Measurements from ENCODE around the gene UBALD2.
"Not testable (repeated sequence)": the region's sequence is repeated elsewhere in the genome, so short reads cannot be mapped to it uniquely, and the experiment has no call there.

UBALD2 gene

GRCh38 chr17:76265624-76266243 is 586 bp downstream of the UBALD2 start:
- peak; percentile 37 to 54 (median 41) for DNase-seq
- no peaks in the 10 kb centered on the region for H3K27me3 ChIP-seq (replicated peaks; ENCODE audit: control insufficient read depth, insufficient read depth, low read length, poor library complexity, severe bottlenecking)

GRCh38 chr17:76266244-76266938 is 1.2 kb downstream of the UBALD2 start:
- H3K4me3 ChIP-seq (ENCODE audit: insufficient read depth, low read depth, low read length, poor library complexity, severe bottlenecking), result peak overlapping the region; percentile 83
- peaks cover 16% of the 10 kb centered on the region for H3K36me3 ChIP-seq (ENCODE audit: control insufficient read depth, insufficient read depth, low read length)
- peak overlapping the region; percentile 86 for H3K27ac ChIP-seq (ENCODE audit: insufficient read depth, low read length, poor library complexity, severe bottlenecking)
- H3K9me3 ChIP-seq (ENCODE audit: control insufficient read depth, low read length), result no peaks in the 10 kb centered on the region
- no peak for DNase-seq
- no peaks in the 10 kb centered on the region for H3K27me3 ChIP-seq (replicated peaks; ENCODE audit: control insufficient read depth, insufficient read depth, low read length, poor library complexity, severe bottlenecking)
- peaks cover 48% of the 10 kb centered on the region for H3K4me1 ChIP-seq (ENCODE audit: control insufficient read depth, insufficient read depth, low read length, poor library complexity, severe bottlenecking)

More at GRCh38 chr17:76265624-76266243, 586 bp downstream of the UBALD2 start:
- peaks cover 14% of the 10 kb centered on the region for H3K36me3 ChIP-seq (ENCODE audit: control insufficient read depth, insufficient read depth, low read length)
- H3K27ac ChIP-seq (ENCODE audit: insufficient read depth, low read length, poor library complexity, severe bottlenecking), result peak overlapping the region; percentile 86
- peak overlapping the region; percentile 83 for H3K4me3 ChIP-seq (ENCODE audit: insufficient read depth, low read depth, low read length, poor library complexity, severe bottlenecking)
- H3K9me3 ChIP-seq (ENCODE audit: control insufficient read depth, low read length), result no peaks in the 10 kb centered on the region
- H3K4me1 ChIP-seq (ENCODE audit: control insufficient read depth, insufficient read depth, low read length, poor library complexity, severe bottlenecking), result peaks cover 41% of the 10 kb centered on the region

DNA sequence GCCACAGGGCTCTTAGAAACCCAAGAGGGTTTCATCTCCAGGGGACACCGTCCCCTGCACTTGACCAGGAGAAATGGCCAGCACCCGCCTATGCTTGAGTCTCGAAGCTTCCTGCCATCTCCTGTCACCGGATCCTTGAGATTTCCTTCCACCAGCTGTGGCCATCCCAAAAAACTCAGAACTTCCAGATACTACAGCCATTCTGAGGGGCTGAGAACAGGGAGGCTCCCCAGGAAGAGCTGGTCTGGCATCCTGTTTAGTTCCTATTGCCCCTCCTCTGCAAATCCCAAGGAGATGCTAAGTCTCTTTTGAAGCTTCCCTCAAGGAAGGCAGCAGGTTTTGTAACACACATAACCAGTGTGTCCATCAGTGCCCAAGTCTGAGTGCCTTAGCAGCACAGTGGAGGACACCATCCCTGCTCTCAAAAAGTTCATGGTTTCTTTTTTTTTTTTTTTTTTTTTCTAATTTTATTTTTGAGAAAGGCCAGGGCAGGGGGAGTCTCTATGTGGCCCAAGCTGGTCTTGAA is 2.0 kb downstream of the UBALD2 start:
- H3K27ac ChIP-seq (ENCODE audit: insufficient read depth, low read length, poor library complexity, severe bottlenecking), result peak overlapping the region; percentile 86
- H3K9me3 ChIP-seq (ENCODE audit: control insufficient read depth, low read length), result no peaks in the 10 kb centered on the region
- peaks cover 54% of the 10 kb centered on the region for H3K4me1 ChIP-seq (ENCODE audit: control insufficient read depth, insufficient read depth, low read length, poor library complexity, severe bottlenecking)
- H3K4me3 ChIP-seq (ENCODE audit: insufficient read depth, low read depth, low read length, poor library complexity, severe bottlenecking), result peak overlapping the region; percentile 83
- peaks cover 16% of the 10 kb centered on the region for H3K36me3 ChIP-seq (ENCODE audit: control insufficient read depth, insufficient read depth, low read length)
- no peak for DNase-seq
- H3K27me3 ChIP-seq (replicated peaks; ENCODE audit: control insufficient read depth, insufficient read depth, low read length, poor library complexity, severe bottlenecking), result no peaks in the 10 kb centered on the region

- DNase-seq; H3K9me3 ChIP-seq (ENCODE audit: control insufficient read depth, low read length); H3K27me3 ChIP-seq (replicated peaks; ENCODE audit: control insufficient read depth, insufficient read depth, low read length, poor library complexity, severe bottlenecking): not testable (repeated sequence)
- H3K4me1 ChIP-seq (ENCODE audit: control insufficient read depth, insufficient read depth, low read length, poor library complexity, severe bottlenecking), result peaks cover 57% of the 10 kb centered on the region
- peaks cover 16% of the 10 kb centered on the region for H3K36me3 ChIP-seq (ENCODE audit: control insufficient read depth, insufficient read depth, low read length)
- peak overlapping the region; percentile 36 for H3K4me3 ChIP-seq (ENCODE audit: insufficient read depth, low read depth, low read length, poor library complexity, severe bottlenecking)
- peak overlapping the region; percentile 86 for H3K27ac ChIP-seq (ENCODE audit: insufficient read depth, low read length, poor library complexity, severe bottlenecking)
These were observed 2.4 kb downstream of the UBALD2 start for GRCh38 chr17:76267581-76268001.

- peaks cover 61% of the 10 kb centered on the region for H3K4me1 ChIP-seq (ENCODE audit: control insufficient read depth, insufficient read depth, low read length, poor library complexity, severe bottlenecking)
- H3K4me3 ChIP-seq (ENCODE audit: insufficient read depth, low read depth, low read length, poor library complexity, severe bottlenecking), result peak overlapping the region; percentile 36
- H3K27me3 ChIP-seq (replicated peaks; ENCODE audit: control insufficient read depth, insufficient read depth, low read length, poor library complexity, severe bottlenecking), result no peaks in the 10 kb centered on the region
- peak; percentile 60 to 70 (median 61) for DNase-seq
- peak overlapping the region; percentile 86 for H3K27ac ChIP-seq (ENCODE audit: insufficient read depth, low read length, poor library complexity, severe bottlenecking)
- no peaks in the 10 kb centered on the region for H3K9me3 ChIP-seq (ENCODE audit: control insufficient read depth, low read length)
- peaks cover 16% of the 10 kb centered on the region for H3K36me3 ChIP-seq (ENCODE audit: control insufficient read depth, insufficient read depth, low read length)
These were observed 3.0 kb downstream of the UBALD2 start for GRCh38 chr17:76268015-76268749.

DNA sequence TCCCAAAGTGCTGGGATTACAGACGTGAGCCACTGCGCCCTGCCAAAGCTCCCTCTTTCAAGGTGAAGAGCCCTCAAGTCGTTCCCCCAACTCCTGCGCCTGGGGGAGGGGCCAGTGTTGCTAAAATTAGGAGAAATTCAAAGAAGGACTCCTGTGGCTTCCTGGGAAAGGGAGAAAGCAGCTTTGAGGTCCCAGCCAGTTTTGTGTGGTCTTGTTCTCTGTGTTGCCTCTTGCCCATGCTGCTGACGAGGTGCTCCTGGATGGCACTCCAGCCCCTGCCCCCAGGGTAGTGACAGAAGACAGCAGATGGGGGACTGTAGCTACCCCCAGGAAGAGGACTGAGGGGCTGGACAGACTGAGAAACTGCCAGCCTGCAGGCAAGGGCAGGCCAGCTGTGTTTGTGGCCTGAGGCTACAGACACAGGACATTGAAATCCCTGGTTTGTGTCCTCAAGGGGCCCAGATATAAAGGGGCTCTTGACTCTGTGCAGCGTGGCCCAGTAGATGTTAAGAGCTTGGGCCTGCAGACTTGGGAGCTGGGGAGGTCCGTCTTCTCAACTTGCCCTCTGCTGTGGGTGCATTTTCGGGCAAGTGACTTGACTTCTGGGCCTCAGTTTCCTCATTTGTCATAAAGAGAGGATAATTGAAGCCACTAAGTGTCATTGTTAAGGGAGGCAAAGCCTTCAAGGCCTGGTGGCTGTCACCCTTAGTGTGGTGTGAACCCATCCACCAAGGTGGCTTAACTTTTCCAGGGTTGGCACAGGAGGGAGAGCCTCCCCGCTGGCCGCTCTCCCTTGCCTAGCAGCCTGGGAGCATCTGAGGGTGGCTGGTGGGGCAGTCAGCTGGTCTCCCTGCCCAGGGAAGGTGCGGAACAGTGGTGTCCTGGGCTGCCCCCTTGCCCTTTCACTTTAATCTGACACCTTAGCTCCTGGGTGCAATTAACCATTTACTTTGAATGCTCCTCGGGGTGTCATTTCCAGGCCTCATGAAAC is 4.1 kb downstream of the UBALD2 start:
- H3K36me3 ChIP-seq (ENCODE audit: control insufficient read depth, insufficient read depth, low read length), result peaks cover 16% of the 10 kb centered on the region
- no peaks in the 10 kb centered on the region for H3K27me3 ChIP-seq (replicated peaks; ENCODE audit: control insufficient read depth, insufficient read depth, low read length, poor library complexity, severe bottlenecking)
- no peaks in the 10 kb centered on the region for H3K9me3 ChIP-seq (ENCODE audit: control insufficient read depth, low read length)
- DNase-seq, result no peak
- H3K4me3 ChIP-seq (ENCODE audit: insufficient read depth, low read depth, low read length, poor library complexity, severe bottlenecking), result no peak overlapping the region
- H3K4me1 ChIP-seq (ENCODE audit: control insufficient read depth, insufficient read depth, low read length, poor library complexity, severe bottlenecking), result peaks cover 72% of the 10 kb centered on the region
- H3K27ac ChIP-seq (ENCODE audit: insufficient read depth, low read length, poor library complexity, severe bottlenecking), result peak overlapping the region; percentile 86

- no peak for DNase-seq
- H3K36me3 ChIP-seq (ENCODE audit: control insufficient read depth, insufficient read depth, low read length), result peaks cover 16% of the 10 kb centered on the region
These were observed 5.0 kb downstream of the UBALD2 start for GRCh38 chr17:76270127-76270592.

DNA sequence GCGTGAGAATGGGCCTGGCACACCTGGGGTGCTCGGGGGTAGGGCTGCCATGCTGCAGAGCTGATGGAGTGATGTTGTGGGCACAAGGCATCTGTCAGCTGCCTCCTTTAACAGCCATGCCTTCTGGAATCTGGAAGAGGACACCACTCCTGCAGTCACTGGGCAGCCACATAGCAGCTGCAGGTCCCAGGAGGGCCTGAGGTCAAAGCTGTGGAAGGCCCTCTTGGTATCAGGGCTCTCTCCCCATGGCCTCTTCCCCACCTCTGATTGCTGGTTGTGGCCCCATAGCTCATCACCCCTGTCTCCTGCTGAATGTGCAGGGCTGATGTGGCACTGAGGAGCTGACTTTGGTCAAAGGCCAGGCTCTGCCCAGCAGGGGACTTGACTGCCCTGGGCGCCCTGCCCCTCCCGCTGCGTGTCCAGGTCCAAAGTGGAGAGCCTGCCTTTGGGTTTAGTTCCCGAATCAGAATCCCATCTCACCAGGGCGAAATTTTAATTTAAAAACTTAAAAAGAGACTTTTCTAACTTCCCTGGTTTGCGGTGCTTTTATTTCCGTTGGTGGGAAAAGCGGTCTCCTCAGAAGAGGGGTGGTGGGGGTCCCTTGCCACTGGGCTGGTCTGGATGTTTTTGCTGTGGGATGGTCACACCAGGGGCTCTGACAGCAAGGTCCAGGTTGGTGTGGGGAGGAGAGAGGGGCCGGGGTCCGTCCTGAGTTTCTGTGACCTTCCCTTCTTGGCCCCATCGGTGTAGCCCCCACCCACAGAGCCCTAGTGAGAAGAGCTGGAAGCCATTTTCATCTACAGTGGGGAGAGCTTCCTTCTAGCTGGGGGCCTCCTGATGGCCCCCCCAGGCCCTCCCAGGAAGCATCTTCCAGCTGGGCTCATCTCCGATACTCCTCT is 5.9 kb downstream of the UBALD2 start:
- peak overlapping the region; percentile 87 for H3K27ac ChIP-seq (ENCODE audit: insufficient read depth, low read length, poor library complexity, severe bottlenecking)
- DNase-seq, result no peak
- peaks cover 16% of the 10 kb centered on the region for H3K36me3 ChIP-seq (ENCODE audit: control insufficient read depth, insufficient read depth, low read length)
- peak overlapping the region; percentile 48 for H3K4me3 ChIP-seq (ENCODE audit: insufficient read depth, low read depth, low read length, poor library complexity, severe bottlenecking)
- H3K4me1 ChIP-seq (ENCODE audit: control insufficient read depth, insufficient read depth, low read length, poor library complexity, severe bottlenecking), result peaks cover 75% of the 10 kb centered on the region
- H3K27me3 ChIP-seq (replicated peaks; ENCODE audit: control insufficient read depth, insufficient read depth, low read length, poor library complexity, severe bottlenecking), result no peaks in the 10 kb centered on the region
- no peaks in the 10 kb centered on the region for H3K9me3 ChIP-seq (ENCODE audit: control insufficient read depth, low read length)

More at GRCh38 chr17:76270127-76270592, 5.0 kb downstream of the UBALD2 start:
- Histone ChIP-seq H3K4me3 (ENCODE audit: insufficient read depth, low read depth, low read length, poor library complexity, severe bottlenecking) (no peak overlapping the region), H3K27ac (ENCODE audit: insufficient read depth, low read length, poor library complexity, severe bottlenecking) (peak overlapping the region; percentile 86), H3K27me3 (replicated peaks; ENCODE audit: control insufficient read depth, insufficient read depth, low read length, poor library complexity, severe bottlenecking) (no peaks in the 10 kb centered on the region), H3K9me3 (ENCODE audit: control insufficient read depth, low read length) (no peaks in the 10 kb centered on the region), H3K4me1 (ENCODE audit: control insufficient read depth, insufficient read depth, low read length, poor library complexity, severe bottlenecking) (peaks cover 75% of the 10 kb centered on the region)

All from effector memory CD4-positive, alpha-beta T cell (primary cell).